CD4-positive, alpha-beta T cell (primary cell): ENCODE measurements around the gene TEX29. TPM values are rescaled to one million over a fixed set of nuclear protein-coding genes. Genes with fewer than 3 reads are reported as not detected.

Experiments
- ATAC-seq: fragments of 200-7000 bp; cut with Tn5 transposase; one replicate; pipeline ENCODE4 v1.10.0; 2022; ENCODE audit warnings: mild to moderate bottlenecking; ENCODE audit not compliant: poor library complexity
- CTCF ChIA-PET: fragments of 350-600 bp; sonication (Branson Sonifier 250); formaldehyde crosslinking; loops from one replicate; lab custom pipeline; 2021; ENCODE audit warnings: antibody characterized with exemption, inconsistent platforms; lab: Charles Lee
- POLR2A ChIA-PET: fragments of 350-600 bp; sonication (Branson Sonifier 250); formaldehyde crosslinking; loops from one replicate; lab custom pipeline; 2021; ENCODE audit warnings: antibody characterized with exemption, inconsistent platforms; lab: Charles Lee
- DNase-seq, 14 experiments: peaks; one replicate each; pipeline ENCODE4 v3.0.0-alpha.2; 2013 to 2020; ENCODE audit warnings: mixed read lengths in 2 of 14
- H3K27ac ChIP-seq, 2 donors: one replicate each; pipeline versions ENCODE4 v1.5.1 to v1.7.0; 2013; ENCODE audit warnings: low read length in 2 of 2, low read depth in 1 of 2, mild to moderate bottlenecking in 1 of 2
- H3K27me3 ChIP-seq, 2 experiments: 1 replicate in 1 of 2; 2 replicates in 1 of 2; pipeline versions ENCODE4 v1.6.1 to v1.7.0; 2013; ENCODE audit warnings: low read length in 2 of 2, control low read depth in 1 of 2, mild to moderate bottlenecking in 1 of 2, moderate library complexity in 1 of 2; ENCODE audit not compliant: insufficient read depth in 2 of 2, control insufficient read depth in 1 of 2
- H3K36me3 ChIP-seq: one replicate; pipeline ENCODE4 v1.6.1; 2013; ENCODE audit warnings: low read length, control low read depth; ENCODE audit not compliant: insufficient read depth
- H3K4me1 ChIP-seq: one replicate; pipeline ENCODE4 v1.6.1; 2013; ENCODE audit warnings: low read length, control low read depth; ENCODE audit not compliant: insufficient read depth
- H3K4me3 ChIP-seq: one replicate; pipeline ENCODE4 v1.5.1; 2013; ENCODE audit warnings: mild to moderate bottlenecking, low read length, moderate library complexity
- H3K9me3 ChIP-seq, 2 experiments: 1 replicate in 1 of 2; 2 replicates in 1 of 2; pipeline versions ENCODE4 v1.6.1 to v1.7.0; 2013; ENCODE audit warnings: low read length in 2 of 2, mild to moderate bottlenecking in 2 of 2, control low read depth in 1 of 2, moderate library complexity in 1 of 2; ENCODE audit not compliant: control insufficient read depth in 1 of 2, insufficient read depth in 1 of 2
- H3K27ac Mint-ChIP-seq: one replicate; pipeline ENCODE4 v1.8.0; 2020; ENCODE audit warnings: mixed read lengths
- H3K27me3 Mint-ChIP-seq: one replicate; pipeline ENCODE4 v1.8.0; 2021; ENCODE audit warnings: mixed read lengths
- H3K36me3 Mint-ChIP-seq: one replicate; pipeline ENCODE4 v1.8.0; 2021; ENCODE audit warnings: low read depth, mixed read lengths
- H3K4me1 Mint-ChIP-seq: one replicate; pipeline ENCODE4 v1.8.0; 2021; ENCODE audit warnings: low read depth, mixed read lengths
- H3K4me3 Mint-ChIP-seq: one replicate; pipeline ENCODE4 v1.8.0; 2020; ENCODE audit warnings: mild to moderate bottlenecking, mixed read lengths
- H3K9me3 Mint-ChIP-seq: one replicate; pipeline ENCODE4 v1.8.0; 2020; ENCODE audit warnings: mixed read lengths
- CTCF ChIP-seq: fragments of 200-600 bp; IDR thresholded peaks from one replicate; pipeline ENCODE4 v1.8.0; 2022; ENCODE audit warnings: antibody characterized with exemption, mild to moderate bottlenecking
- intact Hi-C, 2 experiments: fragments of 100-400 bp; cut with DNase I in 1 of 2; cut with micrococcal nuclease in 1 of 2; formaldehyde crosslinking; loops; one replicate each; pipeline versions ENCODE4 v1.15.1 to v1.9.0; 2023 to 2025; cut with DNase I, micrococcal nuclease
- total RNA-seq, 174 experiments: library from RNA in 2 of 174; stranded (reverse) in 2 of 174; gene quantifications; one replicate each; pipeline ENCODE4 v1.2.3 and lab custom pipeline; 2021 to 2026

The TEX29 gene
- total RNA-seq, 2 experiments from 2014 or later = 0.52 to 1.0 TPM

GRCh38 chr13:111298214-111298975, 22.0 kb upstream of the TEX29 start:
- Histone ChIP-seq H3K36me3 (peaks cover 65% of the 10 kb centered on the region), H3K4me3 (no peak overlapping the region), H3K4me1 (peaks cover 10% of the 10 kb centered on the region), H3K27ac (no peak overlapping the region), H3K27me3 (no peaks in the 10 kb centered on the region), H3K9me3 (no peaks in the 10 kb centered on the region)
- intact Hi-C loops = no loop called here
- peaks cover 28% of the 10 kb centered on the region for H3K4me1 Mint-ChIP-seq
- H3K27ac Mint-ChIP-seq = no peak overlapping the region
- DNase-seq = no peak
- ChIA-PET POLR2A (no interaction called here), CTCF (no interaction called here)
- H3K27me3 Mint-ChIP-seq = no peaks in the 10 kb centered on the region
- TF ChIP-seq CTCF = no peak
- no peak overlapping the region for H3K4me3 Mint-ChIP-seq
- no peak for ATAC-seq
- H3K36me3 Mint-ChIP-seq = peaks cover 93% of the 10 kb centered on the region
- no peaks in the 10 kb centered on the region for H3K9me3 Mint-ChIP-seq

- no peak for DNase-seq
- intact Hi-C loops = no loop called here
- Mint-ChIP-seq H3K9me3 (no peaks in the 10 kb centered on the region), H3K4me1 (no peaks in the 10 kb centered on the region), H3K27me3 (no peaks in the 10 kb centered on the region), H3K27ac (no peak overlapping the region), H3K4me3 (no peak overlapping the region), H3K36me3 (peaks cover 98% of the 10 kb centered on the region)
- Histone ChIP-seq H3K36me3 (peaks cover 81% of the 10 kb centered on the region), H3K27me3 (no peaks in the 10 kb centered on the region), H3K27ac (no peak overlapping the region), H3K4me3 (no peak overlapping the region), H3K9me3 (no peaks in the 10 kb centered on the region), H3K4me1 (no peaks in the 10 kb centered on the region)
- ATAC-seq = no peak
- ChIA-PET CTCF (no interaction called here), POLR2A (interaction anchor here (1.3 kb wide), 1 partner anchor 83 kb away, joined by 3 read pairs; no protein-coding TSS in a partner anchor)
- TF ChIP-seq CTCF = no peak
Measured at GRCh38 chr13:111302045-111302726, 18.3 kb upstream of the TEX29 start.

- CTCF ChIA-PET = no interaction called here
- no peaks in the 10 kb centered on the region for H3K4me1 ChIP-seq
- ATAC-seq (no peak), DNase-seq (no peak)
- H3K27me3 ChIP-seq = no peaks in the 10 kb centered on the region
- Mint-ChIP-seq H3K9me3 (no peaks in the 10 kb centered on the region), H3K4me3 (no peak overlapping the region), H3K4me1 (no peaks in the 10 kb centered on the region), H3K27ac (no peak overlapping the region), H3K36me3 (peaks cover 92% of the 10 kb centered on the region), H3K27me3 (no peaks in the 10 kb centered on the region)
- POLR2A ChIA-PET = no interaction called here
- no peak overlapping the region for H3K4me3 ChIP-seq
- H3K27ac ChIP-seq = no peak overlapping the region
- H3K9me3 ChIP-seq = peaks cover 0 to 5% of the 10 kb centered on the region in 2 experiments
- no peak for TF ChIP-seq CTCF
- H3K36me3 ChIP-seq = peaks cover 71% of the 10 kb centered on the region
- intact Hi-C loops = no loop called here
Measured at GRCh38 chr13:111303559-111303958, 16.9 kb upstream of the TEX29 start.
